ENCODE data around the gene CDT1.

DNA sequence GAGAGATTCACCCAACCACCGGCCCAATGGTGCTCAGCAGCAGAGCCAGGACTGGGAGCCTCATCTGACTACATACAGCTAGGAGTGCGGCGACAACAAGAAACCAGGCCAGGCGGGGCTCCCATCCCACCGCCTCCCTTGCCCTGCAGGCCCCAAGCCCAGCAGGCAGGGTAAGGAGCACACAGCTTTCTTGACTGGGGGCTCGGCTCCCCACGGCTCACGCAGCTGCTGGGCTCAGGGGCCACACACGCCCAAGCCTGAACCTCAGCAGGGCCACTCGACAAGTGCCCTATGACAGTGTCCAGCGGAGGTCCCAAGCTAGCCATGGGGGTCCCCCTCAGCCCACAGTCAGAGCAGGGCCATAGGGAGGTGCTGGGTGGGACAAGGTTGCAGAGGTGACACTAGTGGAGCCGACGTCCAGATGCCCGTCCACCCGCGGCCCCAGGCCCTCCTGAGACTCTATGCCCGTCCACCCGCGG lies 32.3 kb upstream of the CDT1 start:
- TF ChIP-seq POLR2AphosphoS5 (IDR thresholded peaks at IDR 0.05; ENCODE audit: low read length) (no peak), SIN3A (IDR thresholded peaks at IDR 0.05; ENCODE audit: low read depth, low read length) (no peak)
